NT2/D1 (cell line): ENCODE results near the gene CLEC2L.

Experiments used
- DNase-seq: peaks from one replicate; pipeline ENCODE4 v3.0.0-alpha.2; 2011; ENCODE audit warnings: low read depth, low spot score
- H3K27me3 ChIP-seq: 2 replicates; pipeline ENCODE4 v1.6.0; 2011; ENCODE audit warnings: mild to moderate bottlenecking; ENCODE audit not compliant: insufficient read length, insufficient read depth
- H3K36me3 ChIP-seq: 2 replicates; pipeline ENCODE4 v1.6.1; 2011; ENCODE audit warnings: mild to moderate bottlenecking, low read length, mixed read lengths; ENCODE audit not compliant: insufficient read depth, insufficient read length
- H3K4me1 ChIP-seq: 2 replicates; pipeline ENCODE4 v1.5.1; 2011; ENCODE audit not compliant: insufficient read depth, insufficient read length
- H3K4me3 ChIP-seq: 2 replicates; pipeline ENCODE4 v1.5.1; 2011; ENCODE audit warnings: low read depth; ENCODE audit not compliant: insufficient read length
- H3K9ac ChIP-seq: 2 replicates; pipeline ENCODE4 v1.6.0; 2011; ENCODE audit warnings: low read depth; ENCODE audit not compliant: insufficient read length
- H3K9me3 ChIP-seq: 2 replicates; pipeline ENCODE4 v1.5.1; 2011; ENCODE audit warnings: mild to moderate bottlenecking, low read length; ENCODE audit not compliant: insufficient read depth
- SUZ12 ChIP-seq: IDR thresholded peaks from 2 replicates; pipeline ENCODE4 v1.6.1; 2011; ENCODE audit not compliant: insufficient read length, insufficient read depth; ENCODE audit errors: extremely low read depth
- YY1 ChIP-seq: IDR thresholded peaks from 2 replicates; pipeline ENCODE4 v1.6.1; 2011; ENCODE audit not compliant: insufficient read length, insufficient read depth
- ZNF274 ChIP-seq: IDR thresholded peaks from 2 replicates; pipeline ENCODE4 v1.6.1; 2011; ENCODE audit warnings: mild to moderate bottlenecking, low read depth, low read length

CLEC2L gene

GRCh38 chr7:139572704-139573385, 49.4 kb downstream of the CLEC2L start:
- DNase-seq: no peak
- Histone ChIP-seq H3K36me3 (no peaks in the 10 kb centered on the region), H3K27me3 (no peaks in the 10 kb centered on the region), H3K4me3 (no peak overlapping the region), H3K9me3 (no peaks in the 10 kb centered on the region), H3K9ac (peak overlapping the region; percentile 10), H3K4me1 (peaks cover 2% of the 10 kb centered on the region)
- no peak for TF ChIP-seq ZNF274

- H3K27me3 ChIP-seq: no peaks in the 10 kb centered on the region
- no peaks in the 10 kb centered on the region for H3K36me3 ChIP-seq
- TF ChIP-seq SUZ12: no peak
- TF ChIP-seq YY1: no peak
- TF ChIP-seq ZNF274: no peak
- DNase-seq: no peak
- peaks cover 2% of the 10 kb centered on the region for H3K4me1 ChIP-seq
- no peak overlapping the region for H3K4me3 ChIP-seq
- H3K9me3 ChIP-seq: no peaks in the 10 kb centered on the region
- no peak overlapping the region for H3K9ac ChIP-seq
These were observed 50.4 kb downstream of the CLEC2L start for GRCh38 chr7:139573871-139574270.

GRCh38 chr7:139574618-139575337, 51.3 kb downstream of the CLEC2L start:
- H3K4me3 ChIP-seq: no peak overlapping the region
- peaks cover 2% of the 10 kb centered on the region for H3K4me1 ChIP-seq
- H3K36me3 ChIP-seq: no peaks in the 10 kb centered on the region
- no peak overlapping the region for H3K9ac ChIP-seq
- DNase-seq: no peak
- H3K27me3 ChIP-seq: no peaks in the 10 kb centered on the region
- H3K9me3 ChIP-seq: no peaks in the 10 kb centered on the region
- TF ChIP-seq SUZ12: no peak
- TF ChIP-seq YY1: no peak
- TF ChIP-seq ZNF274: no peak

- TF ChIP-seq ZNF274: no peak
- no peak for TF ChIP-seq YY1
- no peak for TF ChIP-seq SUZ12
These were observed 51.8 kb downstream of the CLEC2L start for GRCh38 chr7:139575338-139575680.

GRCh38 chr7:139576179-139576973, 52.9 kb downstream of the CLEC2L start:
- Histone ChIP-seq H3K9me3 (no peaks in the 10 kb centered on the region), H3K36me3 (no peaks in the 10 kb centered on the region), H3K4me1 (no peaks in the 10 kb centered on the region), H3K27me3 (no peaks in the 10 kb centered on the region), H3K4me3 (no peak overlapping the region), H3K9ac (no peak overlapping the region)
- no peak for TF ChIP-seq SUZ12
- no peak for TF ChIP-seq ZNF274
- no peak for TF ChIP-seq YY1
- no peak for DNase-seq

More at GRCh38 chr7:139575338-139575680, 51.8 kb downstream of the CLEC2L start:
- Histone ChIP-seq H3K4me1 (peaks cover 2% of the 10 kb centered on the region), H3K9ac (no peak overlapping the region), H3K36me3 (no peaks in the 10 kb centered on the region), H3K9me3 (no peaks in the 10 kb centered on the region), H3K27me3 (no peaks in the 10 kb centered on the region), H3K4me3 (no peak overlapping the region)
- no peak for DNase-seq

GRCh38 chr7:139580435-139580834, 57.0 kb downstream of the CLEC2L start:
- no peak for DNase-seq
- peaks cover 10% of the 10 kb centered on the region for H3K36me3 ChIP-seq

GRCh38 chr7:139582130-139582650, 58.7 kb downstream of the CLEC2L start:
- Histone ChIP-seq H3K36me3 (peaks cover 10% of the 10 kb centered on the region), H3K9ac (no peak overlapping the region), H3K9me3 (no peaks in the 10 kb centered on the region)

More at GRCh38 chr7:139580435-139580834, 57.0 kb downstream of the CLEC2L start:
- no peaks in the 10 kb centered on the region for H3K27me3 ChIP-seq
- H3K9ac ChIP-seq: no peak overlapping the region
- no peaks in the 10 kb centered on the region for H3K9me3 ChIP-seq
- H3K4me1 ChIP-seq: peaks cover 12% of the 10 kb centered on the region
- no peak for TF ChIP-seq YY1
- no peak for TF ChIP-seq SUZ12
- no peak for TF ChIP-seq ZNF274
- H3K4me3 ChIP-seq: no peak overlapping the region

More at GRCh38 chr7:139582130-139582650, 58.7 kb downstream of the CLEC2L start:
- Histone ChIP-seq H3K27me3 (no peaks in the 10 kb centered on the region), H3K4me1 (peaks cover 12% of the 10 kb centered on the region), H3K4me3 (no peak overlapping the region)
- DNase-seq: no peak
- no peak for TF ChIP-seq SUZ12
- TF ChIP-seq ZNF274: no peak
- no peak for TF ChIP-seq YY1
